IPS-15b (cell line): ENCODE data around the gene NEURL1B.
"Not testable (repeated sequence)": the region's sequence is repeated elsewhere in the genome, so short reads cannot be mapped to it uniquely, and the experiment has no call there.

Experiments used
- H3K27me3 ChIP-seq: one replicate; pipeline ENCODE4 v1.6.1; 2013; ENCODE audit warnings: low read length; ENCODE audit not compliant: control insufficient read depth, insufficient read depth
- H3K36me3 ChIP-seq: one replicate; pipeline ENCODE4 v1.6.1; 2013; ENCODE audit warnings: low read length; ENCODE audit not compliant: control insufficient read depth, insufficient read depth
- H3K4me1 ChIP-seq: one replicate; pipeline ENCODE4 v1.6.1; 2013; ENCODE audit warnings: mild to moderate bottlenecking, low read length; ENCODE audit not compliant: control insufficient read depth, insufficient read depth
- H3K4me3 ChIP-seq: one replicate; pipeline ENCODE4 v1.5.1; 2013; ENCODE audit warnings: low read depth, low read length
- H3K9ac ChIP-seq: one replicate; pipeline ENCODE4 v1.6.1; 2013; ENCODE audit warnings: low read depth, mild to moderate bottlenecking, low read length
- H3K9me3 ChIP-seq: one replicate; pipeline ENCODE4 v1.6.1; 2013; ENCODE audit warnings: mild to moderate bottlenecking, low read length; ENCODE audit not compliant: control insufficient read depth, insufficient read depth

The NEURL1B gene

GRCh38 chr5:172646716-172647285 is 5.7 kb downstream of the NEURL1B start:
- Histone ChIP-seq H3K4me1 (peaks cover 2% of the 10 kb centered on the region), H3K9ac (no peak overlapping the region), H3K36me3 (no peaks in the 10 kb centered on the region), H3K27me3 (peaks cover 16% of the 10 kb centered on the region), H3K9me3 (no peaks in the 10 kb centered on the region), H3K4me3 (no peak overlapping the region)

- Histone ChIP-seq H3K4me1 (no peaks in the 10 kb centered on the region), H3K36me3 (no peaks in the 10 kb centered on the region), H3K9me3 (no peaks in the 10 kb centered on the region), H3K27me3 (peaks cover 10% of the 10 kb centered on the region), H3K4me3 (no peak overlapping the region), H3K9ac (no peak overlapping the region)
Observed at GRCh38 chr5:172647352-172648012, 6.4 kb downstream of the NEURL1B start.

- Histone ChIP-seq H3K27me3 (peaks cover 6% of the 10 kb centered on the region), H3K36me3 (no peaks in the 10 kb centered on the region), H3K4me1 (no peaks in the 10 kb centered on the region), H3K9me3 (no peaks in the 10 kb centered on the region), H3K9ac (no peak overlapping the region), H3K4me3 (no peak overlapping the region)
Observed at GRCh38 chr5:172648013-172648381, 6.9 kb downstream of the NEURL1B start.

GRCh38 chr5:172648755-172649154 is 7.7 kb downstream of the NEURL1B start:
- H3K36me3 ChIP-seq: no peaks in the 10 kb centered on the region
- no peak overlapping the region for H3K9ac ChIP-seq
- H3K27me3 ChIP-seq: no peaks in the 10 kb centered on the region
- no peak overlapping the region for H3K4me3 ChIP-seq
- H3K4me1 ChIP-seq: no peaks in the 10 kb centered on the region
- H3K9me3 ChIP-seq: no peaks in the 10 kb centered on the region

- H3K9me3 ChIP-seq, H3K9ac ChIP-seq, H3K4me3 ChIP-seq, H3K4me1 ChIP-seq, H3K27me3 ChIP-seq, H3K36me3 ChIP-seq: not testable (repeated sequence)
Observed at GRCh38 chr5:172656496-172656895, 15.4 kb downstream of the NEURL1B start.

GRCh38 chr5:172657524-172658233 is 16.6 kb downstream of the NEURL1B start:
- H3K27me3 ChIP-seq, H3K4me1 ChIP-seq, H3K36me3 ChIP-seq, H3K9ac ChIP-seq, H3K9me3 ChIP-seq, H3K4me3 ChIP-seq: not testable (repeated sequence)

GRCh38 chr5:172658391-172658790 is 17.3 kb downstream of the NEURL1B start:
- H3K4me1 ChIP-seq: no peaks in the 10 kb centered on the region
- no peak overlapping the region for H3K4me3 ChIP-seq
- no peaks in the 10 kb centered on the region for H3K27me3 ChIP-seq
- H3K9me3 ChIP-seq: no peaks in the 10 kb centered on the region
- H3K36me3 ChIP-seq: no peaks in the 10 kb centered on the region
- H3K9ac ChIP-seq: no peak overlapping the region

GRCh38 chr5:172658961-172659501 is 18.0 kb downstream of the NEURL1B start:
- H3K27me3 ChIP-seq: no peaks in the 10 kb centered on the region

GRCh38 chr5:172659570-172659908 is 18.5 kb downstream of the NEURL1B start:
- H3K9me3 ChIP-seq: no peaks in the 10 kb centered on the region
- no peaks in the 10 kb centered on the region for H3K36me3 ChIP-seq
- no peaks in the 10 kb centered on the region for H3K4me1 ChIP-seq
- H3K27me3 ChIP-seq: no peaks in the 10 kb centered on the region
- no peak overlapping the region for H3K4me3 ChIP-seq
- H3K9ac ChIP-seq: no peak overlapping the region

More at GRCh38 chr5:172658961-172659501, 18.0 kb downstream of the NEURL1B start:
- H3K9ac ChIP-seq: no peak overlapping the region
- no peaks in the 10 kb centered on the region for H3K4me1 ChIP-seq
- H3K9me3 ChIP-seq: no peaks in the 10 kb centered on the region
- no peaks in the 10 kb centered on the region for H3K36me3 ChIP-seq
- no peak overlapping the region for H3K4me3 ChIP-seq

- Histone ChIP-seq H3K36me3 (no peaks in the 10 kb centered on the region), H3K4me1 (no peaks in the 10 kb centered on the region), H3K9me3 (no peaks in the 10 kb centered on the region), H3K9ac (no peak overlapping the region), H3K27me3 (no peaks in the 10 kb centered on the region), H3K4me3 (no peak overlapping the region)
Observed at GRCh38 chr5:172659909-172660628, 19.0 kb downstream of the NEURL1B start.

GRCh38 chr5:172660974-172661373 is 19.9 kb downstream of the NEURL1B start:
- H3K9ac ChIP-seq: no peak overlapping the region
- H3K4me1 ChIP-seq: no peaks in the 10 kb centered on the region
- no peak overlapping the region for H3K4me3 ChIP-seq
- no peaks in the 10 kb centered on the region for H3K36me3 ChIP-seq
- H3K9me3 ChIP-seq: no peaks in the 10 kb centered on the region
- H3K27me3 ChIP-seq: no peaks in the 10 kb centered on the region
